ENCODE results near the gene USP3.

- TF ChIP-seq JUNB (IDR thresholded peaks at IDR 0.05): no peak
- TF ChIP-seq, protein P1, sequence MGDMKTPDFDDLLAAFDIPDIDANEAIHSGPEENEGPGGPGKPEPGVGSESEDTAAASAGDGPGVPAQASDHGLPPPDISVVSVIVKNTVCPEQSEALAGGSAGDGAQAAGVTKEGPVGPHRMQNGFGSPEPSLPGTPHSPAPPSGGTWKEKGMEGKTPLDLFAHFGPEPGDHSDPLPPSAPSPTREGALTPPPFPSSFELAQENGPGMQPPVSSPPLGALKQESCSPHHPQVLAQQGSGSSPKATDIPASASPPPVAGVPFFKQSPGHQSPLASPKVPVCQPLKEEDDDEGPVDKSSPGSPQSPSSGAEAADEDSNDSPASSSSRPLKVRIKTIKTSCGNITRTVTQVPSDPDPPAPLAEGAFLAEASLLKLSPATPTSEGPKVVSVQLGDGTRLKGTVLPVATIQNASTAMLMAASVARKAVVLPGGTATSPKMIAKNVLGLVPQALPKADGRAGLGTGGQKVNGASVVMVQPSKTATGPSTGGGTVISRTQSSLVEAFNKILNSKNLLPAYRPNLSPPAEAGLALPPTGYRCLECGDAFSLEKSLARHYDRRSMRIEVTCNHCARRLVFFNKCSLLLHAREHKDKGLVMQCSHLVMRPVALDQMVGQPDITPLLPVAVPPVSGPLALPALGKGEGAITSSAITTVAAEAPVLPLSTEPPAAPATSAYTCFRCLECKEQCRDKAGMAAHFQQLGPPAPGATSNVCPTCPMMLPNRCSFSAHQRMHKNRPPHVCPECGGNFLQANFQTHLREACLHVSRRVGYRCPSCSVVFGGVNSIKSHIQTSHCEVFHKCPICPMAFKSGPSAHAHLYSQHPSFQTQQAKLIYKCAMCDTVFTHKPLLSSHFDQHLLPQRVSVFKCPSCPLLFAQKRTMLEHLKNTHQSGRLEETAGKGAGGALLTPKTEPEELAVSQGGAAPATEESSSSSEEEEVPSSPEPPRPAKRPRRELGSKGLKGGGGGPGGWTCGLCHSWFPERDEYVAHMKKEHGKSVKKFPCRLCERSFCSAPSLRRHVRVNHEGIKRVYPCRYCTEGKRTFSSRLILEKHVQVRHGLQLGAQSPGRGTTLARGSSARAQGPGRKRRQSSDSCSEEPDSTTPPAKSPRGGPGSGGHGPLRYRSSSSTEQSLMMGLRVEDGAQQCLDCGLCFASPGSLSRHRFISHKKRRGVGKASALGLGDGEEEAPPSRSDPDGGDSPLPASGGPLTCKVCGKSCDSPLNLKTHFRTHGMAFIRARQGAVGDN (IDR thresholded peaks at IDR 0.05): no peak
- TF ChIP-seq PAX8 (IDR thresholded peaks at IDR 0.05): no peak
- 0 out of 2 replicates have a peak, but pooled peaks have one; percentile 20 for TF ChIP-seq SMARCA5 (IDR thresholded peaks at IDR 0.05)
- no peak for TF ChIP-seq ESRRA (IDR thresholded peaks at IDR 0.05; ENCODE audit: low read length)
- TF ChIP-seq ASH2L (IDR thresholded peaks at IDR 0.05; ENCODE audit: borderline replicate concordance, low read depth): no peak
- TF ChIP-seq NRF1 (conservative IDR thresholded peaks at IDR 0.05; ENCODE audit: low read depth, low read length): no peak
- TF ChIP-seq GABPA (IDR thresholded peaks at IDR 0.05; ENCODE audit: low read depth): no peak
- TF ChIP-seq POU2F2 (IDR thresholded peaks at IDR 0.05; ENCODE audit: borderline replicate concordance, low read depth, low read length): no peak
- TF ChIP-seq, protein P2, sequence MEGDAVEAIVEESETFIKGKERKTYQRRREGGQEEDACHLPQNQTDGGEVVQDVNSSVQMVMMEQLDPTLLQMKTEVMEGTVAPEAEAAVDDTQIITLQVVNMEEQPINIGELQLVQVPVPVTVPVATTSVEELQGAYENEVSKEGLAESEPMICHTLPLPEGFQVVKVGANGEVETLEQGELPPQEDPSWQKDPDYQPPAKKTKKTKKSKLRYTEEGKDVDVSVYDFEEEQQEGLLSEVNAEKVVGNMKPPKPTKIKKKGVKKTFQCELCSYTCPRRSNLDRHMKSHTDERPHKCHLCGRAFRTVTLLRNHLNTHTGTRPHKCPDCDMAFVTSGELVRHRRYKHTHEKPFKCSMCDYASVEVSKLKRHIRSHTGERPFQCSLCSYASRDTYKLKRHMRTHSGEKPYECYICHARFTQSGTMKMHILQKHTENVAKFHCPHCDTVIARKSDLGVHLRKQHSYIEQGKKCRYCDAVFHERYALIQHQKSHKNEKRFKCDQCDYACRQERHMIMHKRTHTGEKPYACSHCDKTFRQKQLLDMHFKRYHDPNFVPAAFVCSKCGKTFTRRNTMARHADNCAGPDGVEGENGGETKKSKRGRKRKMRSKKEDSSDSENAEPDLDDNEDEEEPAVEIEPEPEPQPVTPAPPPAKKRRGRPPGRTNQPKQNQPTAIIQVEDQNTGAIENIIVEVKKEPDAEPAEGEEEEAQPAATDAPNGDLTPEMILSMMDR (IDR thresholded peaks at IDR 0.05 in 2 of 3, conservative IDR thresholded peaks at IDR 0.05 in 1 of 3; ENCODE audit: control insufficient read depth in 2 of 3, extremely low read depth in 1 of 3, insufficient read depth in 1 of 3, low read depth in 3 of 3, low read length in 3 of 3): peak; percentile 80 to 93 (median 89)
- no peak for TF ChIP-seq SP1 (IDR thresholded peaks at IDR 0.05; ENCODE audit: low read depth, low read length)
- no peak for TF ChIP-seq POLR2AphosphoS5 (IDR thresholded peaks at IDR 0.05; ENCODE audit: low read length)
- TF ChIP-seq CBFB (IDR thresholded peaks at IDR 0.05; ENCODE audit: low read depth): no peak
Measured at GRCh38 chr15:63610209-63610841, 105.9 kb downstream of the USP3 start.
